ENCODE measurements around the gene GRID1.

DNA sequence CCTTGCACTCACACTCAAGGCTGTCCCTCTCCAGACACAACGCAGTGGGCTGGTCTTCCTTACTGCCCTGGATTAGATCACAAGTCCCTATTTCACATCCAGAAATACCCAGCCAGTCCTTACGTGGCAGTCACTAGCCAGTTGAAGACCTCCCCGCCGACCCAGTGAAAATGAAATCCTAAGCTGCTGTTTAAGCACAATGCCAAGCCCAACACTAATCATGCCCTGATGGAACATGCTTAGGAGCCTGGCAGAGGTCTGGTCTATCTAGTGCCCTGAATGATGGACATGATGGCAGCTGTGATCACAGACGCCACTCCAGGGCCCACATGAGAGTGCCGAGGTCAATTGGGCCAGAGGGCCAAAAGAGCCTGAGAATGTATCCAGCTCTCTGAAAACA, 389.0 kb downstream of the GRID1 start:
- TF ChIP-seq, protein P1, sequence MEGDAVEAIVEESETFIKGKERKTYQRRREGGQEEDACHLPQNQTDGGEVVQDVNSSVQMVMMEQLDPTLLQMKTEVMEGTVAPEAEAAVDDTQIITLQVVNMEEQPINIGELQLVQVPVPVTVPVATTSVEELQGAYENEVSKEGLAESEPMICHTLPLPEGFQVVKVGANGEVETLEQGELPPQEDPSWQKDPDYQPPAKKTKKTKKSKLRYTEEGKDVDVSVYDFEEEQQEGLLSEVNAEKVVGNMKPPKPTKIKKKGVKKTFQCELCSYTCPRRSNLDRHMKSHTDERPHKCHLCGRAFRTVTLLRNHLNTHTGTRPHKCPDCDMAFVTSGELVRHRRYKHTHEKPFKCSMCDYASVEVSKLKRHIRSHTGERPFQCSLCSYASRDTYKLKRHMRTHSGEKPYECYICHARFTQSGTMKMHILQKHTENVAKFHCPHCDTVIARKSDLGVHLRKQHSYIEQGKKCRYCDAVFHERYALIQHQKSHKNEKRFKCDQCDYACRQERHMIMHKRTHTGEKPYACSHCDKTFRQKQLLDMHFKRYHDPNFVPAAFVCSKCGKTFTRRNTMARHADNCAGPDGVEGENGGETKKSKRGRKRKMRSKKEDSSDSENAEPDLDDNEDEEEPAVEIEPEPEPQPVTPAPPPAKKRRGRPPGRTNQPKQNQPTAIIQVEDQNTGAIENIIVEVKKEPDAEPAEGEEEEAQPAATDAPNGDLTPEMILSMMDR (IDR thresholded peaks at IDR 0.05) = no peak
- TF ChIP-seq SP1 (CRISPR knock-in tag; conservative IDR thresholded peaks at IDR 0.05) (no peak), ZNF138 (CRISPR knock-in tag; conservative IDR thresholded peaks at IDR 0.05) (no peak), CBFB (CRISPR knock-in tag; IDR thresholded peaks at IDR 0.05; ENCODE audit: low read depth) (no peak), ETV6 (CRISPR knock-in tag; IDR thresholded peaks at IDR 0.05) (no peak), MYBL2 (CRISPR knock-in tag; IDR thresholded peaks at IDR 0.05) (no peak)
- TF ChIP-seq, protein P2, sequence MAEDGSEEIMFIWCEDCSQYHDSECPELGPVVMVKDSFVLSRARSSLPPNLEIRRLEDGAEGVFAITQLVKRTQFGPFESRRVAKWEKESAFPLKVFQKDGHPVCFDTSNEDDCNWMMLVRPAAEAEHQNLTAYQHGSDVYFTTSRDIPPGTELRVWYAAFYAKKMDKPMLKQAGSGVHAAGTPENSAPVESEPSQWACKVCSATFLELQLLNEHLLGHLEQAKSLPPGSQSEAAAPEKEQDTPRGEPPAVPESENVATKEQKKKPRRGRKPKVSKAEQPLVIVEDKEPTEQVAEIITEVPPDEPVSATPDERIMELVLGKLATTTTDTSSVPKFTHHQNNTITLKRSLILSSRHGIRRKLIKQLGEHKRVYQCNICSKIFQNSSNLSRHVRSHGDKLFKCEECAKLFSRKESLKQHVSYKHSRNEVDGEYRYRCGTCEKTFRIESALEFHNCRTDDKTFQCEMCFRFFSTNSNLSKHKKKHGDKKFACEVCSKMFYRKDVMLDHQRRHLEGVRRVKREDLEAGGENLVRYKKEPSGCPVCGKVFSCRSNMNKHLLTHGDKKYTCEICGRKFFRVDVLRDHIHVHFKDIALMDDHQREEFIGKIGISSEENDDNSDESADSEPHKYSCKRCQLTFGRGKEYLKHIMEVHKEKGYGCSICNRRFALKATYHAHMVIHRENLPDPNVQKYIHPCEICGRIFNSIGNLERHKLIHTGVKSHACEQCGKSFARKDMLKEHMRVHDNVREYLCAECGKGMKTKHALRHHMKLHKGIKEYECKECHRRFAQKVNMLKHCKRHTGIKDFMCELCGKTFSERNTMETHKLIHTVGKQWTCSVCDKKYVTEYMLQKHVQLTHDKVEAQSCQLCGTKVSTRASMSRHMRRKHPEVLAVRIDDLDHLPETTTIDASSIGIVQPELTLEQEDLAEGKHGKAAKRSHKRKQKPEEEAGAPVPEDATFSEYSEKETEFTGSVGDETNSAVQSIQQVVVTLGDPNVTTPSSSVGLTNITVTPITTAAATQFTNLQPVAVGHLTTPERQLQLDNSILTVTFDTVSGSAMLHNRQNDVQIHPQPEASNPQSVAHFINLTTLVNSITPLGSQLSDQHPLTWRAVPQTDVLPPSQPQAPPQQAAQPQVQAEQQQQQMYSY (CRISPR knock-in tag; IDR thresholded peaks at IDR 0.05) = no peak
- TF ChIP-seq, protein P3, sequence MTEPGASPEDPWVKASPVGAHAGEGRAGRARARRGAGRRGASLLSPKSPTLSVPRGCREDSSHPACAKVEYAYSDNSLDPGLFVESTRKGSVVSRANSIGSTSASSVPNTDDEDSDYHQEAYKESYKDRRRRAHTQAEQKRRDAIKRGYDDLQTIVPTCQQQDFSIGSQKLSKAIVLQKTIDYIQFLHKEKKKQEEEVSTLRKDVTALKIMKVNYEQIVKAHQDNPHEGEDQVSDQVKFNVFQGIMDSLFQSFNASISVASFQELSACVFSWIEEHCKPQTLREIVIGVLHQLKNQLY (CRISPR knock-in tag; IDR thresholded peaks at IDR 0.05) = no peak
- TF ChIP-seq, protein P4, sequence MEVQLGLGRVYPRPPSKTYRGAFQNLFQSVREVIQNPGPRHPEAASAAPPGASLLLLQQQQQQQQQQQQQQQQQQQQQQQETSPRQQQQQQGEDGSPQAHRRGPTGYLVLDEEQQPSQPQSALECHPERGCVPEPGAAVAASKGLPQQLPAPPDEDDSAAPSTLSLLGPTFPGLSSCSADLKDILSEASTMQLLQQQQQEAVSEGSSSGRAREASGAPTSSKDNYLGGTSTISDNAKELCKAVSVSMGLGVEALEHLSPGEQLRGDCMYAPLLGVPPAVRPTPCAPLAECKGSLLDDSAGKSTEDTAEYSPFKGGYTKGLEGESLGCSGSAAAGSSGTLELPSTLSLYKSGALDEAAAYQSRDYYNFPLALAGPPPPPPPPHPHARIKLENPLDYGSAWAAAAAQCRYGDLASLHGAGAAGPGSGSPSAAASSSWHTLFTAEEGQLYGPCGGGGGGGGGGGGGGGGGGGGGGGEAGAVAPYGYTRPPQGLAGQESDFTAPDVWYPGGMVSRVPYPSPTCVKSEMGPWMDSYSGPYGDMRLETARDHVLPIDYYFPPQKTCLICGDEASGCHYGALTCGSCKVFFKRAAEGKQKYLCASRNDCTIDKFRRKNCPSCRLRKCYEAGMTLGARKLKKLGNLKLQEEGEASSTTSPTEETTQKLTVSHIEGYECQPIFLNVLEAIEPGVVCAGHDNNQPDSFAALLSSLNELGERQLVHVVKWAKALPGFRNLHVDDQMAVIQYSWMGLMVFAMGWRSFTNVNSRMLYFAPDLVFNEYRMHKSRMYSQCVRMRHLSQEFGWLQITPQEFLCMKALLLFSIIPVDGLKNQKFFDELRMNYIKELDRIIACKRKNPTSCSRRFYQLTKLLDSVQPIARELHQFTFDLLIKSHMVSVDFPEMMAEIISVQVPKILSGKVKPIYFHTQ (CRISPR knock-in tag; IDR thresholded peaks at IDR 0.05) = no peak
- TF ChIP-seq, protein P5, sequence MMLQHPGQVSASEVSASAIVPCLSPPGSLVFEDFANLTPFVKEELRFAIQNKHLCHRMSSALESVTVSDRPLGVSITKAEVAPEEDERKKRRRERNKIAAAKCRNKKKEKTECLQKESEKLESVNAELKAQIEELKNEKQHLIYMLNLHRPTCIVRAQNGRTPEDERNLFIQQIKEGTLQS (CRISPR knock-in tag; conservative IDR thresholded peaks at IDR 0.05) = no peak
- TF ChIP-seq, protein P6, sequence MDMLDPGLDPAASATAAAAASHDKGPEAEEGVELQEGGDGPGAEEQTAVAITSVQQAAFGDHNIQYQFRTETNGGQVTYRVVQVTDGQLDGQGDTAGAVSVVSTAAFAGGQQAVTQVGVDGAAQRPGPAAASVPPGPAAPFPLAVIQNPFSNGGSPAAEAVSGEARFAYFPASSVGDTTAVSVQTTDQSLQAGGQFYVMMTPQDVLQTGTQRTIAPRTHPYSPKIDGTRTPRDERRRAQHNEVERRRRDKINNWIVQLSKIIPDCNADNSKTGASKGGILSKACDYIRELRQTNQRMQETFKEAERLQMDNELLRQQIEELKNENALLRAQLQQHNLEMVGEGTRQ (CRISPR knock-in tag; IDR thresholded peaks at IDR 0.05) = no peak

Data from WTC11 (cell line).